ACHN (cell line): Measurements from ENCODE around the gene SYT2.
"Not testable (repeated sequence)": the region's sequence is repeated elsewhere in the genome, so short reads cannot be mapped to it uniquely, and the experiment has no call there.

Source experiments
- DNase-seq: peaks from one replicate; pipeline ENCODE4 v3.0.0-alpha.2; 2015
- in situ Hi-C: cut with HindIII; loops from 2 replicates; pipeline ENCODE4 v1.10.0; 2017; ENCODE audit warnings: low sequenced_read_pairs, low pct_ligation_motif_present, low pct_unique_long_range_greater_than_20kb

The SYT2 gene

GRCh38 chr1:202547215-202547614, 163.0 kb downstream of the SYT2 start:
- DNase-seq, result no peak
- in situ Hi-C loops, result no loop called here

DNA sequence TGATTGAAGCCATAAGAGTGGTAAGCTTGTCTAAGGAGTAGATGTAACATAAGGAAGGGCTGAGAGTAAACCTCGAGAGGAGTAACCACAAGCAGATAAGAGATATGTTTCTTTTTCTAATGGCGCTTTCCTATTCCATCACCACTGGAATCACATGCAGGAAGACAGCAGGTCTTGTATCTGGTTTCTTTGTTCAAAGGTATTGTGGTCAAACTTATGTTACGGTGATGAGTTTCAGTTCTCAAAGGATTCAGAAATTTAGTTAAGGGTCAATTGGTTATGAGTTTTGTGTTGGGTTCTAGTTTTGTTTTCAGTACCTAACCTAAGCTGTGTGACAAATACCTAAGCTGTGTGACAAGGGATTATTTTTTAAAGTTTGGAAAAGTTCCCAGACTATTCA, 163.5 kb downstream of the SYT2 start:
- not testable (repeated sequence) for DNase-seq

DNA sequence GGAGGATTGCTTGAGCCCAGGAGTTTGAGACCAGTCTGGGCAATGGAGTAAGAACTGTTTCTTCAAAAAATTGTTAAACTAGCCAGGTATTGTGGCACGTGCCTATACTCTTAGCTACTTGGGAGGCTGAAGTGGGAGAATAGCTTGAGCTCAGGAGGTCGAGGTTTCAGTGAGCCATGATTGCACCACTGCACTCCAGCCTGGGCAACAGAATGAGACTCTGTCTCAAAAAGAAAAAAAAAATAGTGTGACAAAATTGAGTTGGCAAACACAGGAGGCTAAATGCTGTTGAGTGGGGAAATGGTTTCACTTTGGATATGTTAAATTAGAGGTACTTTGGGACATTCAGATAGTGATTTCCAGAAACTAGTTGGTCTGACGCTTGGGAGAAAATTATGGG, 163.9 kb downstream of the SYT2 start:
- in situ Hi-C loops, DNase-seq: not testable (repeated sequence)

More for the DNA sequence above, 163.5 kb downstream of the SYT2 start:
- in situ Hi-C loops, result not testable (repeated sequence)

DNA sequence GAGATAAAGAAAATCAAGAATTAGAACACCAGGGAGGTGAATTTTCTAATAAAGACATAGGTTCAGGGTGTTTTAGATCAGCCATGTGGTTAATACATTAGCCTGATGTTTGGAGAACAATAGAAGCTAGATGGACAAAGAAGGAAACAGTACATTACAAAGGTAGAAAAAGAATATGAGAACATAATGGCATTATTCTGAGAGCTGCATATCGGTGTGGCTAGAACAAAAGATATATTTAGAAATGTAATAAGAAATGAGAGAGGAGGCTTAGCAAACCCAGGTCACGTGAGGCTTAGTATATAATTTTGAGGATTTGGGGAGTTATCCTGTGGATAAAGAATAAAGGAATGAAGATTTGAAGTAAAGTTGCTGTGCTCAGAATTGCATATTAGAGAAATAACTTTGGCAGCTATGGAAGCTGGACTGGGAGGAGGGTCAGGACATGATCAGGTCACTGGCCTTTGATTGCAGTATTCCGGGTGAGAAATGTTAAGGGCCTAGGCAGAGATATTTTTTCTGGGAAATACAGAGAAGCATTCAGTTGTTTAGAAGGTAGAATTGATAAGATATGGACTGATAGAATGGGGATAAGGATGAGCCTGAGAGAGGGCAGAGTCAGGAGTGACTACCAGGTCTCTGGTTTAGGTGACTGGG, 164.5 kb downstream of the SYT2 start:
- in situ Hi-C loops, DNase-seq: not testable (repeated sequence)

DNA sequence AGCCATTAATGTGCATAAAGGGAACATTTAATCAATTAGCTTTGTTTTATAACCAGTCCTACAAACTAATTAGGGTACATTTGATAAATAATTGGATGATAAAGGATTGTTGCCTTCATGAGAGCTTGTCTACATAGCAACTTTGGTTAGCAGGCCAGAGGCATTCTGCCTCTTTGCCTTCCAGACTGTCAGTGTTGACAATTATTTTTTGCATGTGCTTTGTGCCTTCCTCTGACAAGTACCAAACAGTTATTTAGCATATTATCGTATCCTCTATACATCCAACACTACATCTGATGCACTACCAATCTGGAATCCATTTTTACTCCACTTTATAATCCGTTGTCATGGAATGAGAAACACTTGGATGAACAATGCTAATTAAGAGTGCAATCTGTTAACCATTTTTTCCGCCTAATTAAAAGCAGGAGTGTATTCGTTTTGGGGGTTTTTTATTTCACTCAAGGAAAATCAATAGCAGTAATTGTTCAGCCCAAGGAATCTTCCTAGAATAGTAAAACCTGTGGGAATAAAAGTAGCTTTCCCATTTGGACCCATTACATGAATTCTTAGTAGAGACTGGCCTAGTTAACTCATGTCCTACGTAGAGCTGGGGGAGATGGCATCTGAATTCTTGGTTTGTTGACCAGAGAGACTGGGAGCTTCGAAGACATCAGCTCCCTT, 165.3 kb downstream of the SYT2 start:
- DNase-seq, in situ Hi-C loops: not testable (repeated sequence)

DNA sequence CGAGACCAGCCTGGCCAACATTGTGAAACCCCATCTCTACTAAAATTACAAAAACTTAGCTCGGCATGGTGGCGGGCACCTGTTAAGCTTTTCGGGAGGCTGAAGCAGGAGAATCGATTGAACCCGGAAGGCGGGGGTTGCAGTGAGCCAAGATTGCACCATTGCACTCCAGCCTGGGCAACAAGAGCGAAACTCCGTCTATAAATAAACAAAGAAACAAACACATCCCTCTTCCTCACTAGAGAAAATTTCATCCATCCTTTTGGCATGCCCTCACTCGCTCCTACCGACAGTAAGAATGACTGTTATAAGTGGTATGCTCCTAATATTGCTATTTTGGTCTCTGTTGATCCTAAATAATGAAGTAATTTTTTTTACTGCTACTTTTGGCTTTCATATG, 166.7 kb downstream of the SYT2 start:
- DNase-seq, result not testable (repeated sequence)

DNA sequence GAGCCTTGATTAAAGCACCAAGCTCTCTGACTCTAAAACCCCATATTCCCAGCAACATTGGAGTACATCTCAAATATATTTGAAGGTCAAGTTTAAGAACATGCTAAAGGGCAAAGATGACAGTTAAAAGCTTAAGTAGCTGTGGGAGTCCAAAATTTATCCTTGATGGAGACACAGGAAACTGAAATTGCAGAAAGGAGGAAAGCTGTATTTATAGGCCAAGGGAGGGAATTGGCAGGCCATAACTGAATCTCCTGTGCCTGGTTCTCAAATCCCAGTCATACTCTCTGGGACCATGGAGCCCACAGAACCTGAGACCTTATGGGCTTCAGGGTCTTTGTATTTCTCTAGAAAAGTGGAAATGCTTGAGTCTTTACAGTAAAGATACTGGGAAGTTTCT, 167.8 kb downstream of the SYT2 start:
- DNase-seq, in situ Hi-C loops: not testable (repeated sequence)

More for the DNA sequence above, 166.7 kb downstream of the SYT2 start:
- in situ Hi-C loops, result not testable (repeated sequence)

- in situ Hi-C loops, DNase-seq: not testable (repeated sequence)
These were observed 169.4 kb downstream of the SYT2 start for GRCh38 chr1:202540858-202541257.
